Type B pancreatic cell (in vitro differentiated cells): ENCODE results near the gene HLA-A. TPM values are rescaled to one million over a fixed set of nuclear protein-coding genes. Genes with fewer than 3 reads are reported as not detected.
"Not testable (repeated sequence)": the region's sequence is repeated elsewhere in the genome, so short reads cannot be mapped to it uniquely, and the experiment has no call there.

Source experiments
- DNase-seq: peaks from one replicate; pipeline ENCODE4 v3.0.0; 2021; ENCODE audit warnings: mixed read lengths; ENCODE audit not compliant: unreplicated experiment; ENCODE audit errors: extremely low spot score
- H3K27ac Mint-ChIP-seq: 2 replicates; pipeline ENCODE4 v1.8.0; 2021; ENCODE audit warnings: mild to moderate bottlenecking, mixed read lengths
- H3K27me3 Mint-ChIP-seq: 2 replicates; pipeline ENCODE4 v1.8.0; 2021; ENCODE audit warnings: mixed read lengths
- H3K36me3 Mint-ChIP-seq: 2 replicates; pipeline ENCODE4 v1.8.0; 2021; ENCODE audit warnings: mixed read lengths
- H3K4me1 Mint-ChIP-seq: one replicate; pipeline ENCODE4 v1.8.0; 2021; ENCODE audit warnings: mixed read lengths; ENCODE audit not compliant: unreplicated experiment
- H3K4me3 Mint-ChIP-seq: 2 replicates; pipeline ENCODE4 v1.8.0; 2021; ENCODE audit warnings: mild to moderate bottlenecking, mixed read lengths
- H3K9me3 Mint-ChIP-seq: 2 replicates; pipeline ENCODE4 v1.8.0; 2021; ENCODE audit warnings: mixed read lengths
- total RNA-seq: library from RNA; stranded (reverse); gene quantifications from 2 replicates; pipeline ENCODE4 v1.2.1, GENCODE V29; 2021; ENCODE audit warnings: low replicate concordance
- TF ChIP-seq, protein P1 (sequence below): fragments of 200-600 bp; sonication (generic); conservative IDR thresholded peaks from 2 replicates; pipeline ENCODE4 v1.5.0; 2021; ENCODE audit warnings: antibody characterized with exemption, mild to moderate bottlenecking

Gene HLA-A
- total RNA-seq, 1 donor from 2014 or later, result 183 TPM

DNA sequence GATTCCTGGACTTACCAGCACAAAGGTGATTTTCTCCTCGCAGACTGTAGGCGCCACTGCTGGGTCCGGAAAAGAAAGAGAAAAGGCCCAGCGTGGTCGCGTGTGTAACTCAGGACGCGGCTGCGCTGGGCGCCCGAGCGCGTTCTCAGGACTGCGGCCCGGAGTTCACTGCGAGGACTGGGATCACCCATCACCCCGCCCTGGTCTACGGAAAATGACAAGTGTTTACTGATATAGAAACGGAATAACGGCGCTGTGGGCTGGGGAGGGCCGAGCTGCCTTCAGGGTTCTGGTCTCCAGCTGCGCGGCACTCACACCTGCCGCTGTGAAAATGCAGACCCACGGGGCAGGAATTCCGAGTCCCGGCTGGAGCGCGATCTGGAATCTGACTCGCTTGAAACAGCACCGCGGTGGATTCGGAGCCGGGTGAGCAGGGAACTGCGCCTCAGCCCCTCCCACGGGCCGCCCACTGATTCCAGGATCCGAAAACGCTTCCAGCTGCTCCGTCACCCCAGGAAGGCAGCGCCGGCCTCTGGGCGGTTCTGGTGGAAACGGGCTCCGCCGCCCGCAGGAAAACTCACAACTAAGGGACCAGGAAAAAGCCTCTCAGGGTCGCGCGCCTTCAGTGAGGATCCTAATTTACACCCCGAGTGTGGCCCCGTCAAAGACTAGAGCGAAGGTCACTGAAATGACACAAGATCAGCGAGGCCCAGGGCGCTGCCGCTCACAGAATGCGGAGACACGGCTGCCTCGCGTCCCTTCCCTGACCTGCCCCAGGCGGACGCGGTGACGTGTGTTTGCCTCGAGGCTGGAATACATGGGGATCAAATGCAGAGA lies 34.5 kb downstream of the HLA-A start:
- TF ChIP-seq, protein P1, sequence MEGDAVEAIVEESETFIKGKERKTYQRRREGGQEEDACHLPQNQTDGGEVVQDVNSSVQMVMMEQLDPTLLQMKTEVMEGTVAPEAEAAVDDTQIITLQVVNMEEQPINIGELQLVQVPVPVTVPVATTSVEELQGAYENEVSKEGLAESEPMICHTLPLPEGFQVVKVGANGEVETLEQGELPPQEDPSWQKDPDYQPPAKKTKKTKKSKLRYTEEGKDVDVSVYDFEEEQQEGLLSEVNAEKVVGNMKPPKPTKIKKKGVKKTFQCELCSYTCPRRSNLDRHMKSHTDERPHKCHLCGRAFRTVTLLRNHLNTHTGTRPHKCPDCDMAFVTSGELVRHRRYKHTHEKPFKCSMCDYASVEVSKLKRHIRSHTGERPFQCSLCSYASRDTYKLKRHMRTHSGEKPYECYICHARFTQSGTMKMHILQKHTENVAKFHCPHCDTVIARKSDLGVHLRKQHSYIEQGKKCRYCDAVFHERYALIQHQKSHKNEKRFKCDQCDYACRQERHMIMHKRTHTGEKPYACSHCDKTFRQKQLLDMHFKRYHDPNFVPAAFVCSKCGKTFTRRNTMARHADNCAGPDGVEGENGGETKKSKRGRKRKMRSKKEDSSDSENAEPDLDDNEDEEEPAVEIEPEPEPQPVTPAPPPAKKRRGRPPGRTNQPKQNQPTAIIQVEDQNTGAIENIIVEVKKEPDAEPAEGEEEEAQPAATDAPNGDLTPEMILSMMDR, result peak; percentile 37
- Mint-ChIP-seq H3K27me3 (peaks cover 81% of the 10 kb centered on the region), H3K4me3 (peak overlapping the region; percentile 92), H3K27ac (peak overlapping the region; percentile 84), H3K4me1 (peaks cover 20% of the 10 kb centered on the region), H3K9me3 (no peaks in the 10 kb centered on the region), H3K36me3 (no peaks in the 10 kb centered on the region)
- no peak for DNase-seq

DNA sequence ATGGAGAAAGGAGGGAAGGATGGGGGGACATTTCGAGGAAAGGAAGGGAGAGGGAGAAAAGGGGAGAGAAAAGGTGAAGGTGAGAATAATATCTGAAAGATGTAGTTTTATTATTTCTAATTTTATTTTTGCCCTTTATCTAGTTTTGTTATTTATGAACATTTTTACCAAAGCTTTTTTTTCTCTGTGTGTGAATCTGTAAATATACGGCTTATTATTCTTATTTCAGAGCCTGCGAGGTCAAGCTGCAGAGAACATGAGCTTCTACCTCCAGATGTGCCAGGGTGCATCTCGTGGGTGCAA lies 35.0 kb downstream of the HLA-A start:
- Mint-ChIP-seq H3K27ac (peak overlapping the region; percentile 84), H3K9me3 (no peaks in the 10 kb centered on the region), H3K27me3 (peaks cover 78% of the 10 kb centered on the region), H3K4me1 (peaks cover 20% of the 10 kb centered on the region), H3K36me3 (no peaks in the 10 kb centered on the region), H3K4me3 (peak overlapping the region; percentile 92)
- no peak for DNase-seq
- TF ChIP-seq, protein P1, result no peak

DNA sequence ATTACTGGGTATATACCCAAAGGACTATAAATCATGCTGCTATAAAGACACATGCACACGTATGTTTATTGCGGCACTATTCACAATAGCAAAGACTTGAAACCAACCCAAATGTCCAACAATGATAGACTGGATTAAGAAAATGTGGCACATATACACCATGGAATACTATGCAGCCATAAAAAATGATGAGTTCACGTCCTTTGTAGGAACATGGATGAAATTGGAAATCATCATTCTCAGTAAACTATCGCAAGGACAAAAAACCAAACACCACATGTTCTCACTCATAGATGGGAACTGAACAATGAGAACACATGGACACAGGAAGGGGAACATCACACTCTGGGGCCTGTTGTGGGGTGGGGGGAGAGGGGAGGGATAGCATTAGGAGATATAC lies 37.7 kb downstream of the HLA-A start:
- H3K36me3 Mint-ChIP-seq, H3K9me3 Mint-ChIP-seq, H3K27ac Mint-ChIP-seq, H3K4me3 Mint-ChIP-seq, DNase-seq: not testable (repeated sequence)
- Mint-ChIP-seq H3K27me3 (peaks cover 59% of the 10 kb centered on the region), H3K4me1 (peaks cover 15% of the 10 kb centered on the region)

DNA sequence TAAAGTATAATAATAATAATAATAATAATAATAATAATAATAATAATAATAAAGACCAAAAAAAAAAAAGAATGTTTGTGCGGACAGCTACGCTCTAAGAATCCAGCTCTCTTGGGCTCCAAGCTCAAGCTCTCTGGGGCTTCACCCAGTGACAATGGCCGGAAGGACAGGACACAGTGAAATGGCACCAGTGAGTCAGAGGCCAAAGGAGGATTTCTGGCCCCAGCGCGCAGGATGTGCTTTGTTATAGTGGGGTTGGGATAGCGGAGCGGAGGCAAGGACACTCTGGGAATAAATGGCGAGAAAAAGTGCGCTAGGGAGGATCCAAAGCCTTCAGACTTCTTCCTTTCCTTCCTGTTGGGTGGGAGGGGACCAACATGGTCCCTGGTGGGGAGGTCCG lies 38.2 kb downstream of the HLA-A start:
- no peak for DNase-seq
- H3K4me3 Mint-ChIP-seq, result no peak overlapping the region
- no peaks in the 10 kb centered on the region for H3K9me3 Mint-ChIP-seq
- no peak overlapping the region for H3K27ac Mint-ChIP-seq
- H3K36me3 Mint-ChIP-seq, result no peaks in the 10 kb centered on the region
- TF ChIP-seq, protein P1, result no peak
- peaks cover 11% of the 10 kb centered on the region for H3K4me1 Mint-ChIP-seq
- H3K27me3 Mint-ChIP-seq, result peaks cover 54% of the 10 kb centered on the region

DNA sequence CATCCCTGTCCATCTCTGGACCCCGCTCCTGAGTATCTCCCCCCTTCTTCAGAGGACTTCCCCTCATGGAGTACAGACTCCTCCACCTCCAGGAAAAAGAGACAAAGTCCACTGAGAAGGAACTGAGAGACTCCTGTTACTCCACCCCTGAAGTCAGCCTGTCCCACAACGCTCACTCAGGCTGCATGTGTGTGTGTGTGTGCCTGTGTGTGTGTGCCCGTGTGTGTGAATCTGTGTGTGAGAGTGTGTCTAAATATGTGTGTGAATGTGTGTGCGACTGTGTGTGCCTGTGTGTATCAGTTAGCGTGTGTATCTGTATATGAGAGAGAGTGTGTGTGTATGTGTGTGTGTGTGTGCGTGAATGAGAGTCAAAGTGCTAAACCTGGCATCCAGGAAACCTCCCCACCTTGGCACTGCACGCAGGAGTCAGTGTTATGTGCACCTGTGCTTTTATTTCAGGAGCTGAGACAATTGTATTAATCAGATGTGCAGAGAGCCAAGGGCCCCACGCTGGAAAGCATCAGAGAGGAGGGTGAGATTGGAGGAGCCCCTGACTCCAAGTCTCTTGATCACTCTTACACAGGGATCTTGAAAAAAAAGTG lies 39.0 kb downstream of the HLA-A start:
- no peak overlapping the region for H3K27ac Mint-ChIP-seq
- no peaks in the 10 kb centered on the region for H3K36me3 Mint-ChIP-seq
- H3K4me1 Mint-ChIP-seq, result peaks cover 5% of the 10 kb centered on the region
- no peak for DNase-seq
- H3K9me3 Mint-ChIP-seq, result no peaks in the 10 kb centered on the region
- H3K27me3 Mint-ChIP-seq, result peaks cover 46% of the 10 kb centered on the region
- TF ChIP-seq, protein P1, result no peak
- H3K4me3 Mint-ChIP-seq, result no peak overlapping the region

DNA sequence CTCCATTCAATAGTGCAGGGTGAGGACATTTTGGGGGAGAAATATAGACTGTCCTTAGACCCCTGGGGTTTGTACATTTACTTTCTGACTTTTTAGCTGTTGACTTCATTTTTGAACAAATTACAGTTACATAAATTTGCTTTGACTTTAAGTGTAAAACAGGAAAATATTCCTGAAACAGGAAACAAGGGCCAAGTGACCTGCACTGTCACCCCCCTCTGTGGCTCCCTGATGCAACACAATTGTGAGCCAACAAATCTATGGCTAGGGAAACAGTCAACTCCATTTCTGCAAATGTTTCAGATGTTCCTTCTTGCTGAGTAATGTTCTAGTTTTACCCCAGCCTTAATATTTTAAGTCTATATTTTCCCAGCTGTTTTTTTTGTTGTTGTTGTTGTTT lies 39.8 kb downstream of the HLA-A start:
- Mint-ChIP-seq H3K27me3 (peaks cover 38% of the 10 kb centered on the region), H3K4me1 (peaks cover 3% of the 10 kb centered on the region), H3K9me3 (no peaks in the 10 kb centered on the region), H3K36me3 (no peaks in the 10 kb centered on the region), H3K27ac (no peak overlapping the region), H3K4me3 (no peak overlapping the region)
- no peak for DNase-seq
- TF ChIP-seq, protein P1, result no peak
